HL-60/S4 treated with phorbol 12-myristate 13-acetate at 8.2 ng/mL for 4 days and 3 days (cell line): ENCODE measurements around the gene GLIPR1L1.

ENCODE experiments used
- in situ Hi-C: fragments of 300-500 bp; cut with MboI; formaldehyde crosslinking; loops from 2 replicates; pipeline ENCODE4 v1.15.0; 2022; ENCODE audit warnings: low sequenced_read_pairs

GLIPR1L1 gene

DNA sequence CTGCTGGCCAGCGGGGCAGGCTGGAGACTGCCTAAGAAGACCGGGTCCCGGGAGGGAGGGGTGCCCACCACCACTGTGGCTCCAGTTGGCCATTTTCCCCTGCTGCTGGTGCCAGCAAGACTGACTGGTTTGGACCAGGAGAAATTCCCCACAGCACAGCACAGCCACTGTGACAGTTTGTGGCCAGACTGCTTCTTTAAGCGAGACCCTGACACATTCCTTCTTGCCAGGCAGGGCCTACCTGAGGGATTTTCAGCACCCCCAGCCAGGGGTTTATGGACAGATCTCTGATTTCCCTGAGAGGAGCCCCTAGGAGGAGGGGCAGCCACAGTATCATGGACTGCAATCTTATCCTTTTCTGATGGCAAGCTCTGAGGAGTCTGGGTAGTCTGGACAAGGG, 15.5 kb downstream of the GLIPR1L1 start:
- in situ Hi-C loops: no loop called here

DNA sequence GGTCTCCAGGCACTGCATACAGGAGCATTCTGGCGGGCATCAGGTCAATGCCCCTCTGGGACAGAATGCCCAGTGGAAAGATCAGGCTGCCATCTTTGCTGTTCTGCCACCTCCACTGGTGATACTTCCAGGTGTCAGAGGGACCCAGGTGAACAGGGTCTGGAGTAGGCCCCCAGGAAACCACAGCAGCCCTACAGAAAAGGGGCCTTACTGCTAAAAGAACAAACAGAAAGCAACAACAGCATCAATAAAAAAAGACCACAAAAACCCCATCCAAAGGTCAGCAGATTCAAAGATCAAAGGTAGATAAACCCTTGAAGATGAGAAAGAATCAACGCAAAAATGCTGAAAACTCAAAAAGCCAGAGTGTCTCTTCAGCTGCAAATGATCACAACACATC, 15.9 kb downstream of the GLIPR1L1 start:
- in situ Hi-C loops: no loop called here

DNA sequence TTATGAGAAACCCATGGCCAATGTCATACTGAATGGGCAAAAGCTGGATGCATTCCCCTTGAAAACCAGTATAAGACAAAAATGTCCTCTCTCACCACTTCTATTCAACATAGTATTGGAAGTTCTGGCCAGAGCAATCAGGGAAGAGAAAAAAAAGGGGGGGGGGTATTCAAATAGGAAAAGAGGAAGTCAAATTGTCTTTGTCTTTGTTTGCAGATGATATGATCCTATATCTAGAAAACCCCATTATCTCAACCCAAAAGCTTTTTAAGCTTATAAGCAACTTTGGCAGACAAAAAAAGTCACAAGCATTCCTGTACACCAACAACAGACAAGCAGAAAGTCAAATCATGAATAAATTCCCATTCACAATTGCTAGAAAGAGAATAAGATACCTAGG, 19.5 kb downstream of the GLIPR1L1 start:
- in situ Hi-C loops: no loop called here

DNA sequence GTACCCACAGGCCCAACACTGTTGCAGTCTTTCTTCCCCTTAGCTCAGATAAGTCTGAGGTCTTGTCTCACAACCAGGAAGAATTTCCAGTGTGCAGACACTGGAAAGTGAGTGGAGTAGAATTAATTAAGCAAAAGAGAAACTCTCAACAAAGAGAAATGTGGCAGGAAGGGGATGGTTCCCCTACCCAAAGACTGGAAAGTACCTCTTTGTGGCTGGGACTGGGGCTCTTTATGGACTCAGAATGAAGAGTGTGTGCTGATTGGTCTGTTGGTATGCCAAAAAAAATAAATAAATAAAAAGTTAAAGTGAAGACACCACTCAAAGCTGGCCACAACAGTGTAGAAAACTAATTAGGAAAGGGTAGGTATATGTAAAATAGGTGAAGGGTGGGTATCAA, 26.4 kb downstream of the GLIPR1L1 start:
- in situ Hi-C loops: no loop called here

DNA sequence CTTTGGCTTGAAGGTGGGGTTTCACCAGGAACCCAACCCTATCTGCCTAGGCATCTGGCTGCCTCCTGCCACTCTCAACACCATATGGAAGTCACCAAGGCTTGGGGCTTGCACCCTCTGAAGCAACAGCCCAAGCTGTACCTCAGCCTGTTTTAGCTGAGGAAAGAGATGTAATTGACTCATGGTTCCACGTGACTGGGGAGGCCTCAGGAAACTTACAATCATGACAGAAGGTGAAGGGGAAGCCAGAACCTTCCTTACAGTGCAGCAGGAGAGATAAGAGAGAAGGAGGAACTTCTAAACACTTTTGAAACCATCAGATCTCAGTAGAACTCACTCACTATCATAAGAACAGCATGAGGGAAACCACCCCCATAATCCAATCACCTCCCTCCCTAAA, 26.9 kb downstream of the GLIPR1L1 start:
- in situ Hi-C loops: no loop called here

DNA sequence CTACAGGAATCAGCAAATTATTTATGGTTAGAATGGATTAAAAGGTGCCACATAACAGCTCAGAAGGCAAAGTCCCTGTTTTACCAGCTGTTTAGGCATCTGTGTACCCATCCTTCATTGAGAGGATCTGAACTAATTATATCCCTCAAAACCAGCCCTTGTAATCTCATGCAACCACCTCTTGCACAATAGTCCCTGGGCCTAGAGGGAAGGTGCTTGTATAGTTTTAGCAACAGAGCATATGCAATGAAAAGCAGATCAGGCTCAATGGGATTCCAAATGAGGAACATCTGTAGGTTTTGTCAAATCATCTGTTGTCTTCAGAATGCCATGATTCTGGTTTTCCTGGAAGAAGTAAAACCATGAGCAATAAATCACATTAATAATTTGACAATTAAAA, 30.4 kb downstream of the GLIPR1L1 start:
- in situ Hi-C loops: no loop called here

DNA sequence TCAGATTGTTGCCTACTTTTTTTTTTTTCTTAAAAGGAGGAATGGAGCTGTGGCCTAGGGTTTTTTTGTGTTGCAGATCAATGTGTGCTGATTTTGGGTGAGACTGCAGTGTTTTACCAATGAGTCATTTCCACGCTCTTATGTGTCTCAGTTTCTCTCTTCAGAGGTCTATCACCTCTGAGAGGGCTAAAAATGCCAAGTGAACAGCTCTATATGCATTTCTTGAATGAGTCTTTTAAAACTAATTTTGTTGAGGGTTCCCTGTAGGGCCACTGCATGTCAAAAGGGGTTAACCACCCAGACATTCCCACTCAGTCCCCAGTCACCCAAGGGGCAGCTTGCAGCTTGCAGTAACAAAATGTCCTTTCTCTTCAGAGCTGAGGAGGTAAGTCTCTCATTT, 32.2 kb downstream of the GLIPR1L1 start:
- in situ Hi-C loops: no loop called here

DNA sequence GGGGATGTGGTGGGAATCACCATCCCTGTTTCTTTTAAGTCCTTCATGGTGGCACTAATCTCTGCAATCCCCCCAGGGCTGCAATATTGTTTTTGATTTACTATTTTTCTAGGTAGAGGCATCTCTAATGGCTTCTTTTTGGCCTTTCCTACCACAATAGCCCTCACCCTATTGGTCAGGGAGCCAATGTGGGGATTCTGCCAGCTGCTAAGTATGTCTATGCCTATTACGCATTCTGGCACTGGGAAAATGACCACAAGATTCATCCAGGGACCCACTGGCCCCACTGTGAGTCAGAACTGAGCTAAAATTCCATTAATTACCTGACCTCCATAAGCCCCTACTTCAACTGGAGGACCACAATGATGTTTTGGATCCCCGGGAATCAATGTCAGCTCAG, 40.5 kb downstream of the GLIPR1L1 start:
- in situ Hi-C loops: no loop called here

DNA sequence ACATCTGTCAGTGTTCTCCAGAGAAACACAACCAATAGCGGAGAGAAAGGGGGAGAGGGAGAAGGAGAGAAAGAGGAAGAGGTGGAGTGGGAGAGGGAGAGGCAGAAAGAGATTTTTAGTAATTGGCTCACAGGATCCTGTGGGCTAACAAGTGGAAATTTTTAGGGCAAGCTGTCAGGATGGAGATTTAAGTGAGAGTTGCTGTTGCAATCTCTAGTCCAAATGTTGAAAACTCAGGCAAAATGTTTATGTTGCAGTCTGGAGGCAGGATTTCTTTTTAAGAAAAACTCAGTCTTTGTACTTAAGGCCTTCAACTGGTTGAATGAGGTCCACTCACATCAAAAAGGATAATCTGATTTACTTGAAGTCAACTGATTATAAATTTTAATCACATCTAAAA, 43.9 kb downstream of the GLIPR1L1 start:
- in situ Hi-C loops: no loop called here

DNA sequence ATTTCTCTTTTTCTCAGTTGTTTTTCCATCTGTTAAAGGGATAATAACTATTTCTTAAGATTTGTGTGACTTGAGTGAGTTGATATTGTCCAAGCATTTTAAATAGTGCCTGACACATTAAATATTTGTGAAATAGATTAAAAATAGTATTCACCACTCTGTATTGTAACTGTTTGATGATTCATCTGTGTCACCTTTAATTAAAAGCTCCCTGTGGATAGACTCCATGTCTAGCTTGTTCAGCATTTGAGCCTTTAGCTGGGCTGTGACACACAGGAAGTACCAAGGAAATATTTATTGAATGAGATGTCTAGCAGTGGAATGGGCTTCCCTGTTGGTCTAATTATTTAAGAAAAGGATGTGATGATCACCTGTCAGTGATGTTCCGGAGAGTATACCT, 54.6 kb downstream of the GLIPR1L1 start:
- in situ Hi-C loops: no loop called here

DNA sequence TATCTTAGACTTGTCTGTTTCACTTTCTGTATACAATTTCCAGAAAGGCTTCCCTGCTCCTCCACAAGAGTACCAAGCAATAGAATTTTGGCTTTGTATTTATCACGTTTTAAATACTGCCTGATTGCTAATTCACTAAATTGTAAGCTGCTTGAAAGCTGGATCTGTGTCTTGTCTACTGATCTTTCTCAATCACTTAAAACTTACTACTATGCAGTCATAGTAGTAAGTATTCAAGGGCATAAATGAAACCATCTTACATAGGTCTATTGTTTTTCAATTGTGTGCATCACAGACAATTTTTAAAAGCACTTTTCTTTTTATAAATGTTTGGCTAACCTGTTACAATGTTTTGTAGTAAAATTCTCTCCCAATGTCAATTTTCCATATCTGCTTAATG, 55.2 kb downstream of the GLIPR1L1 start:
- in situ Hi-C loops: no loop called here

DNA sequence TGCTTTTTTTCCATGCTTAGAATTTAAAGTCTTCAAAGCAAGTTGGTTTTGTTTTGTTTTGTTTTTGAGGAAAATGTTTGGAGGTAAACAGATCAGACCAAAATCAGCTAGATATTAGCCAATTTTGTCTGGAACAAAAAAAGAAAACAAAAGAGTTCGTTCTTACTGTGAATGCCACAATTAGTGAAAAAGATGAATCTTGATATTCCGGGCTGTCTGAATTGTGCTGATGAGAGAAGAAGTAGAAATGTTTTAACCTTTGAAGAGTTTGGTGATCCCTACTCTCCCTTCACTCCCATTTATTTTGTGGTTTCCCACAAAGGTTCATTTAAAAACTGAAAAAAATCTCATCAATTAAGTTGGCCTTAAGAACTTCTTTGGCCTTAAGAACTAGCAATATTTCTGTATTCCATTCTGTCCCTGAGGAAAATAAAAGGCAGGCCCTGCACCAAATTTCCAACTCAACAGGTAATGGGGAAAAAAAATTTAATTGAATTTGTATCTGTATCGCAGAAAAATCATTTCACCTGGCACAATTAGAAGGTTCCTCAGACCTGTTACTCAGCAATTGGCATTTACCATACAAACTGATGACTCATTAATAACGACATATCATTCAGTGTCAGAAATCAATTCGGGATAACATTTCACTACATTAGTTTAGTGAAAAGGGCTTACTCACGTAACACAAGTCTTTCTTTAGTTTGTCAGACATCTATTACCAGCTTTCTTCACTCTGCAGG, 55.9 kb downstream of the GLIPR1L1 start:
- in situ Hi-C loops: no loop called here

DNA sequence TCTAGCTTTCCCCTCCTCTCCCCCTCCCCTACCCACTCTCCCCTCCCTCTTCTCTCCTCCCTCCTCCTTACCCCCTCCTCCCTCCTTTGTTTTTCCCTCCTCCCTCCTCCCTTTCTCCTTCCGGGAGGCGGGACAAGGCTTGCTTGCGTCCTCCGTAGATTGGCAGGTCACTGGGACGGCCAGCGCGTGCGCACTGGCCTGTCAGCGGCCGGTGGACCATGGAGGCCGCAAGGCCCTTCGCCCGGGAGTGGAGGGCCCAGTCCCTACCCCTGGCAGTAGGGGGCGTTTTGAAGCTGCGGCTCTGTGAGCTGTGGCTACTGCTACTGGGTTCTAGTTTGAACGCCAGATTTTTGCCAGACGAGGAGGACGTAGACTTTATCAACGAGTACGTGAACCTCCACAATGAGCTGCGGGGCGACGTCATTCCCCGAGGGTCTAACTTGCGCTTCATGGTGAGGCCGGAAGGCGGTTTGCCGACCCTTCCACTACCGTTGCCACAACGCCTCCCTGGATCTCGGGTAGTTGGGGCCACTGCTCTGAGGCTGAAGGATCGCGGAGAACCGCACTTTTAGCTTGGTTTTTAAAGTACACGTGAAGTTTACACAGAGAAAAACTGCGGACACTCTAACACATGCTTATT, 56.5 kb downstream of the GLIPR1L1 start, which contains the start of gene GLIPR1L2:
Gene GLIPR1L2 (plus strand): TSS at position 191 of the 640 bp plus-strand sequence. CDS start 28 bp downstream, at position 219.
- in situ Hi-C loops: no loop called here

DNA sequence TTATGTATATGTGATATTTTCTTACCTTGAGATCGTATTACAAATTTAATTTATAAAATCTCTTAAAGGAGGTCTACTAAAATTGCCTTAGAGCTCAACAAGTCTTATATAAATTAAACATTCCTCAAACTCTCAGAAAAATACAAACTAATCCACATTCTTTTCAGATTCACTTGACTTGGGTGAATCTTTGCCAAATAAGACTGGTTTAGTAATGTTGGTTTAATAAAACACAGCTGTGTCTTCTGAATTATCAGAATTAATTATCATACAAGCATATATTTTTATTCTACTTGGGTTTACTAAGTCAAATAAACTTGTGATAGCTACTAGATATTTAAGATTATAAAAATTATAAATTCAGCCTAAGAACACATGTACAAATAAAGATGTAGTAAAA, 69.8 kb downstream of the GLIPR1L1 start:
- in situ Hi-C loops: no loop called here

DNA sequence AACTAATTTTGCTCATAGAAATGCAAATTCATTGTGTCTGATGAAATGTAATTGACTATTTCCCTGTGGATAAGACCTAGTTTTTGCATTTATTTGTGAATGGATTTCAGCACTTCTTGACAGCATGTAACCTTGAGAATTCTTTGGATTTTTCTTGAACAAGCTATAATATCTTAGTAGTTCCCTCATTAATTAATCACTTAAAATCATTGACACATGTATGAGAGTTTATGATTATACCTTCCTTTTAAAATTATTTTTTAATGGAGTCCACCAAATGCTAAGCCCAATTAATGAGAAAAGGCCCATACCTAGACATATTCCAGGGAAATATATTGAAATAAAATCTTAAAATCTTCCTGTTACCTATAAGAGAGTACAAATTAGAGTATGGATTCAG, 73.2 kb downstream of the GLIPR1L1 start:
- in situ Hi-C loops: no loop called here

DNA sequence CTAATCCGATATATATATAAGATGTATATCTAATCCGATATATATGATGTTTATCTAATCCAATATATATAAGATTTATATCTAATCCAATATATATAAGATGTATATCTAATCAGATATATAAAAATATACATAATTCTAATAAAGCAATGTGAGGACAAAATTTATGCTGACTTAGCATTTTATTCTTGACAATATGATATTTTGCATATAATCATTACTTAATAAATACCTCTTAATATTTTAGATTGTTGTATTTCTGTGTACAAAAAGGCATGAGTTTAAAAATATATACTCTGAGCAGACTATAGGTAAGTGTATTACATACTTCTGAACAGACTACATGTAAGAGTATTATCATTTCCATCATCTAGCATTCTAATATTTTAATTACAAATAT, 75.4 kb downstream of the GLIPR1L1 start:
- in situ Hi-C loops: no loop called here

DNA sequence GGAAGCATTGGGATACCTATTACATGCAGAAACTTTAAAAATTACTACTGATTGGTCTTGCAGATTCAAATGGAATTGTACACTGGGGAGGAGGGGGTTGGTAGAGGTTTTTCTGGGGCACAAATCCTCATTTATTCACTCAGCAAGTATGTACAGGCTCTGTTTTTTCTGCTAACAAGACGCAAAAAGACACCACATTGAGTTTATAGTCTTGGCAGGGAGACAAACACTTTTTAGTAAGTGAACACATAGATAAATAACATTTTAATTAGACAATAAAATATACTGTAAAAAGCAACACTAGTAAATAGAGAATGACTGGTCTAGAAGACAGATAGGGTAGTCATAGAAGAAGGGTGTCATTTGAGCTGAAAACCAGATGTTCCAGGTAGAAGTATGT, 80.2 kb downstream of the GLIPR1L1 start:
- in situ Hi-C loops: no loop called here

DNA sequence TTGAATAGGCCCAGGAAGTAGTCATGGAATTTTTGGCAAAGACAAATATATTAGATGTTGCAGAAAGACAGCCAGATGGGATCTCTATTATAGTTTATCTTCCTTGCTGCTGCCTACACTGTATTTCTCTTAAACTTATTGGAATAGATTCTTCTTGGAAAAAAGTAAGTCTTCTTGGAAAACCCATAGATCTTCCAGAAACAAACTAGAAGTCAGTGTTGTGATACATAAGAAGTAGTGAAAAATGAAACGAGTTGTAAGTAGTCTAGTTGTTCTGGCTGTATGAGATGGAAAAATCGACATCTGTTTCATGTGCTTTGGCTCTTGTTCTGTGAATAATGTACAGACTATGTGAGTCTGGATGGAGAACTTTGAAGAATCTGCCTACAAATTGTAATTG, 85.4 kb downstream of the GLIPR1L1 start:
- in situ Hi-C loops: no loop called here
